Parathyroid adenoma (tissue), 2 donors: ENCODE data around the gene CDH11.
A peak's percentile ranks its signal among the peaks of the same experiment; 100 is the strongest.

ENCODE experiments used
- H2AFZ ChIP-seq: fragments of 300-600 bp; sonication (generic); one replicate; pipeline ENCODE4 v1.7.0; 2017; ENCODE audit warnings: antibody characterized with exemption, mild to moderate bottlenecking
- H3K27ac ChIP-seq: fragments of 300-600 bp; sonication (generic); one replicate; pipeline ENCODE4 v1.7.0; 2017
- H3K27me3 ChIP-seq: fragments of 300-600 bp; sonication (generic); one replicate; pipeline ENCODE4 v1.7.0; 2017; ENCODE audit warnings: low read length; ENCODE audit not compliant: control insufficient read depth, insufficient read depth
- H3K36me3 ChIP-seq: fragments of 300-600 bp; sonication (generic); one replicate; pipeline ENCODE4 v1.7.0; 2017; ENCODE audit warnings: low read length; ENCODE audit not compliant: control insufficient read depth, insufficient read depth
- H3K4me1 ChIP-seq: fragments of 300-600 bp; sonication (generic); one replicate; pipeline ENCODE4 v1.7.0; 2017; ENCODE audit warnings: control low read depth
- H3K4me2 ChIP-seq: fragments of 300-600 bp; sonication (generic); one replicate; pipeline ENCODE4 v1.7.0; 2017; ENCODE audit warnings: low read length
- H3K4me3 ChIP-seq: fragments of 300-600 bp; sonication (generic); one replicate; pipeline ENCODE4 v1.7.0; 2017; ENCODE audit warnings: low read depth, low read length
- H3K79me2 ChIP-seq: fragments of 300-600 bp; sonication (generic); one replicate; pipeline ENCODE4 v1.7.0; 2017; ENCODE audit warnings: control low read depth
- H3K9ac ChIP-seq: fragments of 300-600 bp; sonication (generic); one replicate; pipeline ENCODE4 v1.7.0; 2017; ENCODE audit warnings: mild to moderate bottlenecking
- H3K9me3 ChIP-seq: fragments of 300-600 bp; sonication (generic); one replicate; pipeline ENCODE4 v1.7.0; 2017; ENCODE audit warnings: low read length; ENCODE audit not compliant: control insufficient read depth
- CTCF ChIP-seq: fragments of 300-600 bp; sonication (generic); IDR thresholded peaks from one replicate; pipeline ENCODE4 v1.7.0; 2017; ENCODE audit warnings: antibody characterized with exemption, mild to moderate bottlenecking
- donor health status: primary hyperparathyroidism.

Gene CDH11

GRCh38 chr16:65124596-65124995, 2.7 kb upstream of the CDH11 start:
- Histone ChIP-seq H3K9ac (no peak overlapping the region), H3K27me3 (no peaks in the 10 kb centered on the region), H3K36me3 (no peaks in the 10 kb centered on the region), H3K4me3 (no peak overlapping the region), H3K9me3 (no peaks in the 10 kb centered on the region), H3K4me1 (no peaks in the 10 kb centered on the region), H3K27ac (no peak overlapping the region), H2AFZ (no peak overlapping the region), H3K79me2 (no peaks in the 10 kb centered on the region), H3K4me2 (no peak overlapping the region)
- TF ChIP-seq CTCF, result no peak

- H3K9me3 ChIP-seq, result no peaks in the 10 kb centered on the region
- no peak overlapping the region for H3K27ac ChIP-seq
- no peaks in the 10 kb centered on the region for H3K4me1 ChIP-seq
- H2AFZ ChIP-seq, result no peak overlapping the region
- H3K27me3 ChIP-seq, result no peaks in the 10 kb centered on the region
- H3K79me2 ChIP-seq, result no peaks in the 10 kb centered on the region
- H3K36me3 ChIP-seq, result no peaks in the 10 kb centered on the region
- H3K4me2 ChIP-seq, result no peak overlapping the region
- no peak overlapping the region for H3K4me3 ChIP-seq
- H3K9ac ChIP-seq, result no peak overlapping the region
- no peak for TF ChIP-seq CTCF
These were observed 2.3 kb upstream of the CDH11 start for GRCh38 chr16:65124212-65124548.

GRCh38 chr16:65123396-65124211, 1.7 kb upstream of the CDH11 start:
- no peak for TF ChIP-seq CTCF
- no peaks in the 10 kb centered on the region for H3K27me3 ChIP-seq
- H3K79me2 ChIP-seq, result no peaks in the 10 kb centered on the region
- no peaks in the 10 kb centered on the region for H3K9me3 ChIP-seq
- H3K27ac ChIP-seq, result peak overlapping the region; percentile 64
- H2AFZ ChIP-seq, result peak overlapping the region; percentile 68
- peak overlapping the region; percentile 92 for H3K4me2 ChIP-seq
- no peaks in the 10 kb centered on the region for H3K4me1 ChIP-seq
- no peaks in the 10 kb centered on the region for H3K36me3 ChIP-seq
- H3K9ac ChIP-seq, result no peak overlapping the region
- H3K4me3 ChIP-seq, result peak overlapping the region; percentile 65

GRCh38 chr16:65122724-65123395, 997 bp upstream of the CDH11 start:
- peak overlapping the region; percentile 68 for H2AFZ ChIP-seq
- no peaks in the 10 kb centered on the region for H3K4me1 ChIP-seq
- TF ChIP-seq CTCF, result no peak
- H3K4me2 ChIP-seq, result peak overlapping the region; percentile 92
- H3K27me3 ChIP-seq, result no peaks in the 10 kb centered on the region
- peak overlapping the region; percentile 64 for H3K27ac ChIP-seq
- no peaks in the 10 kb centered on the region for H3K36me3 ChIP-seq
- H3K79me2 ChIP-seq, result no peaks in the 10 kb centered on the region
- H3K9ac ChIP-seq, result no peak overlapping the region
- H3K4me3 ChIP-seq, result peak overlapping the region; percentile 65
- H3K9me3 ChIP-seq, result no peaks in the 10 kb centered on the region
